Measurements from ENCODE around the gene DHDDS. TPM values are rescaled to one million over a fixed set of nuclear protein-coding genes. Genes with fewer than 3 reads are reported as not detected.

The DHDDS gene
- total RNA-seq, result 28.9 and 29.8 TPM in 2 replicates

GRCh38 chr1:26431979-26432695 lies at the start of gene DHDDS:
Gene DHDDS (plus strand): TSS chr1:26432321. CDS start chr1:26432946, 625 bp downstream.

GRCh38 chr1:26410706-26411623 lies 21.2 kb upstream of the DHDDS start, which contains the start of gene LIN28A:
Gene LIN28A (plus strand): TSS chr1:26410817. CDS start chr1:26410892, 75 bp downstream.

GRCh38 chr1:26472320-26472900 lies 40.3 kb downstream of the DHDDS start, which contains the start of gene HMGN2:
Gene HMGN2 (plus strand): TSS chr1:26472440. CDS start chr1:26472613, 173 bp downstream.

Other genes starting within 250 kb of the DHDDS start
- gene CATSPER4, start 241.7 kb upstream of the DHDDS start, total RNA-seq, result not detected in 2 replicates
- gene CEP85, start 198.1 kb upstream of the DHDDS start, total RNA-seq, result 9.9 and 11.7 TPM in 2 replicates
- 15.1 and 27.2 TPM in 2 replicates for gene SH3BGRL3, start 152.2 kb upstream of the DHDDS start, total RNA-seq
- 1.2 and 1.9 TPM in 2 replicates for gene UBXN11, start 125.7 kb upstream of the DHDDS start, total RNA-seq
- gene CD52, start 114.4 kb upstream of the DHDDS start, total RNA-seq, result not detected in 2 replicates
- gene CRYBG2, start 78.2 kb upstream of the DHDDS start, total RNA-seq, result 36.9 and 51.1 TPM in 2 replicates
- not detected in 2 replicates for gene ZNF683, start 59.6 kb upstream of the DHDDS start, total RNA-seq
- not detected in 2 replicates for gene LIN28A, start 21.5 kb upstream of the DHDDS start, total RNA-seq
- gene HMGN2, start 40.1 kb downstream of the DHDDS start, total RNA-seq, result 96.4 and 123 TPM in 2 replicates
- 77.8 and 81.2 TPM in 2 replicates for gene RPS6KA1, start 97.4 kb downstream of the DHDDS start, total RNA-seq